ENCODE results near the gene MS4A6A. TPM values are rescaled to one million over a fixed set of nuclear protein-coding genes. Genes with fewer than 3 reads are reported as not detected.
"Not testable (repeated sequence)": the region's sequence is repeated elsewhere in the genome, so short reads cannot be mapped to it uniquely, and the experiment has no call there.

Gene MS4A6A
- polyA plus RNA-seq, 1 of the 3 experiments (the other 2 are of a cell fraction): not detected

GRCh38 chr11:60193687-60194433, 11.0 kb upstream of the MS4A6A start:
- POLR2A ChIA-PET: no interaction called here
- WGBS (ENCODE audit: low lambda C conversion rate): 0% methylated on average over 1 of the region's 1 CpG

DNA sequence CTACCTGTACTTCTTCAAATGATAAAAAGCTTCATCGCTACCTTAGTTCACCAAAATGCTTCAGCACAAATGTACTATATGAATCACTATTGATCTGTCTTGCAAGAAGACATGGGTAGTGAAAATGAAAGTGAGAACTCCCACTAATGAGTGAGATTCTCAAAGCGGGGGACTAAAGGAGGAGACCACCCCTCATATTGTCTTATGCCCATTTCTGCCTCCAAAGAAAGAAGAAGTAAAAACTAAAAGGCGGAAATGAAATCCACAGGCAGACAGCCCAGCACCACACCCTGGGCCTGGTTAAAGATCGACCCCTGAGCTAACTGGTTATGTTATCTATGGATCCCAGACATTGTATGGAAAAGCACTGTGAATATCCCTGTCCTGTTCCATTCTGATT, 9.7 kb upstream of the MS4A6A start:
- H2AFZ ChIP-seq (ENCODE audit: low read depth); H3K4me3 ChIP-seq (ENCODE audit: low read depth in 2 of 2, low read length in 1 of 2); H3F3A ChIP-seq (replicated peaks; ENCODE audit: insufficient read depth); H3K9ac ChIP-seq; H3K4me1 ChIP-seq (ENCODE audit: control insufficient read depth in 1 of 2, insufficient read depth in 2 of 2, low read depth in 1 of 2, low read length in 1 of 2); H3K27me3 ChIP-seq (ENCODE audit: insufficient read depth); H3K9me2 ChIP-seq; H4K20me1 ChIP-seq (ENCODE audit: insufficient read depth); H3K36me3 ChIP-seq (replicated peaks in 1 of 2; ENCODE audit: control insufficient read depth in 1 of 2, insufficient read depth in 2 of 2, low read length in 1 of 2); H3K4me2 ChIP-seq; H3K79me2 ChIP-seq (ENCODE audit: insufficient read depth); DNase-seq; H3K27ac ChIP-seq (ENCODE audit: low read depth in 2 of 2, low read length in 1 of 2); H3K9me3 ChIP-seq; POLR2A ChIA-PET: not testable (repeated sequence)
- 17% methylated on average over 4 of the region's 4 CpGs for WGBS (ENCODE audit: low lambda C conversion rate)
- CTCF ChIA-PET: interaction anchor here (1.0 to 1.5 kb wide), 4 partner anchors 10 to 26 kb away, joined by 3 to 8 read pairs (median 4); partner anchors contain the start of gene MS4A6A

More at GRCh38 chr11:60193687-60194433, 11.0 kb upstream of the MS4A6A start:
- Histone ChIP-seq H3K9ac (no peak overlapping the region), H3K4me1 (ENCODE audit: control insufficient read depth in 1 of 2, insufficient read depth in 2 of 2, low read depth in 1 of 2, low read length in 1 of 2) (no peaks in the 10 kb centered on the region), H3K27me3 (ENCODE audit: insufficient read depth) (no peaks in the 10 kb centered on the region), H3K79me2 (ENCODE audit: insufficient read depth) (no peaks in the 10 kb centered on the region), H3K4me3 (ENCODE audit: low read depth in 2 of 2, low read length in 1 of 2) (peak overlapping the region in 1 of 2 experiments; percentile 6; a peak in 1 of 4 replicates), H3K4me2 (no peak overlapping the region), H3K9me2 (no peaks in the 10 kb centered on the region), H2AFZ (ENCODE audit: low read depth) (no peak overlapping the region), H4K20me1 (ENCODE audit: insufficient read depth) (no peaks in the 10 kb centered on the region), H3K9me3 (no peaks in the 10 kb centered on the region), H3F3A (replicated peaks; ENCODE audit: insufficient read depth) (no peaks in the 10 kb centered on the region), H3K27ac (ENCODE audit: low read depth in 2 of 2, low read length in 1 of 2) (no peak overlapping the region), H3K36me3 (replicated peaks in 1 of 2; ENCODE audit: control insufficient read depth in 1 of 2, insufficient read depth in 2 of 2, low read length in 1 of 2) (no peaks in the 10 kb centered on the region)
- TF ChIP-seq ELF1 (IDR thresholded peaks at IDR 0.05): no peak
- peak; percentile 67 for TF ChIP-seq SMC3 (IDR thresholded peaks at IDR 0.05; ENCODE audit: low read depth, low read length)
- TF ChIP-seq, protein P1, sequence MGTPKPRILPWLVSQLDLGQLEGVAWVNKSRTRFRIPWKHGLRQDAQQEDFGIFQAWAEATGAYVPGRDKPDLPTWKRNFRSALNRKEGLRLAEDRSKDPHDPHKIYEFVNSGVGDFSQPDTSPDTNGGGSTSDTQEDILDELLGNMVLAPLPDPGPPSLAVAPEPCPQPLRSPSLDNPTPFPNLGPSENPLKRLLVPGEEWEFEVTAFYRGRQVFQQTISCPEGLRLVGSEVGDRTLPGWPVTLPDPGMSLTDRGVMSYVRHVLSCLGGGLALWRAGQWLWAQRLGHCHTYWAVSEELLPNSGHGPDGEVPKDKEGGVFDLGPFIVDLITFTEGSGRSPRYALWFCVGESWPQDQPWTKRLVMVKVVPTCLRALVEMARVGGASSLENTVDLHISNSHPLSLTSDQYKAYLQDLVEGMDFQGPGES (IDR thresholded peaks at IDR 0.05; ENCODE audit: low read depth, low read length): no peak
- TF ChIP-seq, protein P2, sequence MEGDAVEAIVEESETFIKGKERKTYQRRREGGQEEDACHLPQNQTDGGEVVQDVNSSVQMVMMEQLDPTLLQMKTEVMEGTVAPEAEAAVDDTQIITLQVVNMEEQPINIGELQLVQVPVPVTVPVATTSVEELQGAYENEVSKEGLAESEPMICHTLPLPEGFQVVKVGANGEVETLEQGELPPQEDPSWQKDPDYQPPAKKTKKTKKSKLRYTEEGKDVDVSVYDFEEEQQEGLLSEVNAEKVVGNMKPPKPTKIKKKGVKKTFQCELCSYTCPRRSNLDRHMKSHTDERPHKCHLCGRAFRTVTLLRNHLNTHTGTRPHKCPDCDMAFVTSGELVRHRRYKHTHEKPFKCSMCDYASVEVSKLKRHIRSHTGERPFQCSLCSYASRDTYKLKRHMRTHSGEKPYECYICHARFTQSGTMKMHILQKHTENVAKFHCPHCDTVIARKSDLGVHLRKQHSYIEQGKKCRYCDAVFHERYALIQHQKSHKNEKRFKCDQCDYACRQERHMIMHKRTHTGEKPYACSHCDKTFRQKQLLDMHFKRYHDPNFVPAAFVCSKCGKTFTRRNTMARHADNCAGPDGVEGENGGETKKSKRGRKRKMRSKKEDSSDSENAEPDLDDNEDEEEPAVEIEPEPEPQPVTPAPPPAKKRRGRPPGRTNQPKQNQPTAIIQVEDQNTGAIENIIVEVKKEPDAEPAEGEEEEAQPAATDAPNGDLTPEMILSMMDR (IDR thresholded peaks at IDR 0.05): peak; percentile 85
- TF ChIP-seq, protein P3, sequence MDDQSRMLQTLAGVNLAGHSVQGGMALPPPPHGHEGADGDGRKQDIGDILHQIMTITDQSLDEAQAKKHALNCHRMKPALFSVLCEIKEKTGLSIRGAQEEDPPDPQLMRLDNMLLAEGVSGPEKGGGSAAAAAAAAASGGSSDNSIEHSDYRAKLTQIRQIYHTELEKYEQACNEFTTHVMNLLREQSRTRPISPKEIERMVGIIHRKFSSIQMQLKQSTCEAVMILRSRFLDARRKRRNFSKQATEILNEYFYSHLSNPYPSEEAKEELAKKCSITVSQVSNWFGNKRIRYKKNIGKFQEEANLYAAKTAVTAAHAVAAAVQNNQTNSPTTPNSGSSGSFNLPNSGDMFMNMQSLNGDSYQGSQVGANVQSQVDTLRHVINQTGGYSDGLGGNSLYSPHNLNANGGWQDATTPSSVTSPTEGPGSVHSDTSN (IDR thresholded peaks at IDR 0.05): no peak
- TF ChIP-seq RXRA (IDR thresholded peaks at IDR 0.05; ENCODE audit: borderline replicate concordance, low read depth): no peak
- TF ChIP-seq EZH2phosphoT487 (IDR thresholded peaks at IDR 0.05; ENCODE audit: borderline replicate concordance, low read depth): no peak
- peak; percentile 59 for TF ChIP-seq RAD21 (IDR thresholded peaks at IDR 0.05; ENCODE audit: low read length)
- TF ChIP-seq, protein P4, sequence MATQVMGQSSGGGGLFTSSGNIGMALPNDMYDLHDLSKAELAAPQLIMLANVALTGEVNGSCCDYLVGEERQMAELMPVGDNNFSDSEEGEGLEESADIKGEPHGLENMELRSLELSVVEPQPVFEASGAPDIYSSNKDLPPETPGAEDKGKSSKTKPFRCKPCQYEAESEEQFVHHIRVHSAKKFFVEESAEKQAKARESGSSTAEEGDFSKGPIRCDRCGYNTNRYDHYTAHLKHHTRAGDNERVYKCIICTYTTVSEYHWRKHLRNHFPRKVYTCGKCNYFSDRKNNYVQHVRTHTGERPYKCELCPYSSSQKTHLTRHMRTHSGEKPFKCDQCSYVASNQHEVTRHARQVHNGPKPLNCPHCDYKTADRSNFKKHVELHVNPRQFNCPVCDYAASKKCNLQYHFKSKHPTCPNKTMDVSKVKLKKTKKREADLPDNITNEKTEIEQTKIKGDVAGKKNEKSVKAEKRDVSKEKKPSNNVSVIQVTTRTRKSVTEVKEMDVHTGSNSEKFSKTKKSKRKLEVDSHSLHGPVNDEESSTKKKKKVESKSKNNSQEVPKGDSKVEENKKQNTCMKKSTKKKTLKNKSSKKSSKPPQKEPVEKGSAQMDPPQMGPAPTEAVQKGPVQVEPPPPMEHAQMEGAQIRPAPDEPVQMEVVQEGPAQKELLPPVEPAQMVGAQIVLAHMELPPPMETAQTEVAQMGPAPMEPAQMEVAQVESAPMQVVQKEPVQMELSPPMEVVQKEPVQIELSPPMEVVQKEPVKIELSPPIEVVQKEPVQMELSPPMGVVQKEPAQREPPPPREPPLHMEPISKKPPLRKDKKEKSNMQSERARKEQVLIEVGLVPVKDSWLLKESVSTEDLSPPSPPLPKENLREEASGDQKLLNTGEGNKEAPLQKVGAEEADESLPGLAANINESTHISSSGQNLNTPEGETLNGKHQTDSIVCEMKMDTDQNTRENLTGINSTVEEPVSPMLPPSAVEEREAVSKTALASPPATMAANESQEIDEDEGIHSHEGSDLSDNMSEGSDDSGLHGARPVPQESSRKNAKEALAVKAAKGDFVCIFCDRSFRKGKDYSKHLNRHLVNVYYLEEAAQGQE (IDR thresholded peaks at IDR 0.05; ENCODE audit: low read depth, low read length): no peak
- CTCF ChIA-PET: interaction anchor here (0.6 to 1.6 kb wide), 13 partner anchors 9 to 382 kb away, joined by 3 to 8 read pairs (median 3); partner anchors contain the start of gene MS4A6A
- peak; percentile 52 for DNase-seq

- H3K27ac ChIP-seq (ENCODE audit: low read depth in 2 of 2, low read length in 1 of 2); CTCF ChIA-PET; H3K4me2 ChIP-seq; H3K9me3 ChIP-seq; H3K4me3 ChIP-seq (ENCODE audit: low read depth in 2 of 2, low read length in 1 of 2); POLR2A ChIA-PET; H3K9me2 ChIP-seq; H3K79me2 ChIP-seq (ENCODE audit: insufficient read depth); H3K36me3 ChIP-seq (replicated peaks in 1 of 2; ENCODE audit: control insufficient read depth in 1 of 2, insufficient read depth in 2 of 2, low read length in 1 of 2); DNase-seq; H2AFZ ChIP-seq (ENCODE audit: low read depth); H3K9ac ChIP-seq; H3K4me1 ChIP-seq (ENCODE audit: control insufficient read depth in 1 of 2, insufficient read depth in 2 of 2, low read depth in 1 of 2, low read length in 1 of 2); H4K20me1 ChIP-seq (ENCODE audit: insufficient read depth); H3K27me3 ChIP-seq (ENCODE audit: insufficient read depth); H3F3A ChIP-seq (replicated peaks; ENCODE audit: insufficient read depth): not testable (repeated sequence)
- 9% methylated on average over 3 of the region's 3 CpGs for WGBS (ENCODE audit: low lambda C conversion rate)
Observed at GRCh38 chr11:60188481-60188880, 5.6 kb upstream of the MS4A6A start.
